Spleen (tissue), 7 donors: ENCODE results near the gene TDRD9.

Experiments
- POLR2A ChIP-seq, 3 donors: fragments of 450-650 bp; IDR thresholded peaks; one replicate each; pipeline ENCODE4 v1.5.1; 2017; ENCODE audit warnings: antibody characterized with exemption in 3 of 3, mild to moderate bottlenecking in 1 of 3
- POLR2AphosphoS5 ChIP-seq, 3 donors: sonication (generic); formaldehyde crosslinking; IDR thresholded peaks; one replicate each; pipeline ENCODE4 v1.5.1; 2017; ENCODE audit warnings: antibody characterized with exemption in 3 of 3
- TF ChIP-seq, protein P1 (sequence below), 11 experiments: fragments of 200-600 bp in 7 of 11; fragments of 450-650 bp in 4 of 11; sonication (generic) in 4 of 11; IDR thresholded peaks in 8 of 11; conservative IDR thresholded peaks in 3 of 11; 1 replicate in 7 of 11; 2 replicates in 4 of 11; pipeline versions ENCODE4 v1.4.0 to v1.8.0; 2016 to 2021; ENCODE audit warnings: antibody characterized with exemption in 11 of 11, inconsistent platforms in 4 of 11, mild to moderate bottlenecking in 1 of 11
- donor health status: DM: no; HTN: no; CAD: no; lungs with moderate emphysema.
- donor health status: DM: no; HTN: no; CAD: no.
- donor health status: DM: no; HTN: no; CAD: no.

DNA sequence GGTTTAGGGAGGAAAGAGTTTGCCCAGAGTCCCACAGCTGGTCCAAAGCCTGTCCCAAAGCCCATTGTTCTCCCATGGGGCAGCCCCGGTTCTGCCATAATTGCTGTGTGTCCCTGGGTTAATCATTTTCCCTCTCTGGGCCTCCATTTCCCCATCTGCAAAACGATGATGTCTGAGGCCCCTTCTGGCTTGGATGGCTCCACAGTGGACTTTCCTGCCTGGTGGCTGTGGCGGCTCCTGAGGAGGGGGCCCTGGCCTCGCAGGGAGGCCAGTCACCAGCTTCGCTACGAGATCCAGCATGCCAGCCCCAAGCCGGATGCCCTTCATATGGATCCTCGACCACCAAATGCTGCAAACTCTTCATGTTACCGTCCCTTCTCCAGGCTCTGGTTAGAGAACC, 43.4 kb upstream of the TDRD9 start:
- TF ChIP-seq, protein P1, sequence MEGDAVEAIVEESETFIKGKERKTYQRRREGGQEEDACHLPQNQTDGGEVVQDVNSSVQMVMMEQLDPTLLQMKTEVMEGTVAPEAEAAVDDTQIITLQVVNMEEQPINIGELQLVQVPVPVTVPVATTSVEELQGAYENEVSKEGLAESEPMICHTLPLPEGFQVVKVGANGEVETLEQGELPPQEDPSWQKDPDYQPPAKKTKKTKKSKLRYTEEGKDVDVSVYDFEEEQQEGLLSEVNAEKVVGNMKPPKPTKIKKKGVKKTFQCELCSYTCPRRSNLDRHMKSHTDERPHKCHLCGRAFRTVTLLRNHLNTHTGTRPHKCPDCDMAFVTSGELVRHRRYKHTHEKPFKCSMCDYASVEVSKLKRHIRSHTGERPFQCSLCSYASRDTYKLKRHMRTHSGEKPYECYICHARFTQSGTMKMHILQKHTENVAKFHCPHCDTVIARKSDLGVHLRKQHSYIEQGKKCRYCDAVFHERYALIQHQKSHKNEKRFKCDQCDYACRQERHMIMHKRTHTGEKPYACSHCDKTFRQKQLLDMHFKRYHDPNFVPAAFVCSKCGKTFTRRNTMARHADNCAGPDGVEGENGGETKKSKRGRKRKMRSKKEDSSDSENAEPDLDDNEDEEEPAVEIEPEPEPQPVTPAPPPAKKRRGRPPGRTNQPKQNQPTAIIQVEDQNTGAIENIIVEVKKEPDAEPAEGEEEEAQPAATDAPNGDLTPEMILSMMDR (IDR thresholded peaks at IDR 0.05 in 8 of 11, conservative IDR thresholded peaks at IDR 0.05 in 3 of 11): no peak
- TF ChIP-seq POLR2A (IDR thresholded peaks at IDR 0.05) (no peak), POLR2AphosphoS5 (IDR thresholded peaks at IDR 0.05) (no peak)
